ENCODE results near the gene ANKRD52. TPM values are rescaled to one million over a fixed set of nuclear protein-coding genes. Genes with fewer than 3 reads are reported as not detected.

Gene ANKRD52
- total and polyA plus RNA-seq, 2 experiments from 2014 or later: 20.3 to 25.2 TPM

DNA sequence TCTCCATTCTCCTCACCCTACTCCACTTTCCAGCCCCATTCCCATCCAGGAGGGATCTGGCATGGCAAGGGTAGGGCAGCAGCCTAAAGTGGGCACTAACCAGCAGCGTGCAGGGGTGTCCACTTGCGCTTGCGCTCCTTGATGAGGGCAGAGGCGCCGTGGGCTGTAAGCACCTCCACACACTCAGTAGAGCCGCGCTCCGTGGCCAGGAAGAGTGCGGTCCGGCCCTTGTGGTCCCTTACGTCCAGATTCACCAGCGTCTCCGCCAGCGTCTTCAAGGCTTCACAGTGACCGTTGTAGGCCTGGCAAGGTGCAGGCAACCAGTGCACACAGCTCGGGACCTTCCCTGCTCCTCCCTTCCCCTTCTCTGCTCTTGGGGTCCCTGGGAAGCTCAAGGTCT is 10.3 kb downstream of the ANKRD52 start:
- no peak overlapping the region for H2AFZ ChIP-seq
- no peak overlapping the region for H3K27ac ChIP-seq (ENCODE audit: low read depth)
- H3K27me3 ChIP-seq (ENCODE audit: insufficient read depth): no peaks in the 10 kb centered on the region
- Mint-ChIP-seq H3K4me3 (no peak overlapping the region), H3K27me3 (ENCODE audit: insufficient read depth, low read depth, poor library complexity) (peaks cover 7% of the 10 kb centered on the region), H3K4me1 (no peaks in the 10 kb centered on the region), H3K27ac (no peak overlapping the region), H3K36me3 (ENCODE audit: low read depth) (peaks cover 73% of the 10 kb centered on the region), H3K9me3 (no peaks in the 10 kb centered on the region)
- no peak overlapping the region for H3K4me2 ChIP-seq
- peaks cover 4% of the 10 kb centered on the region; the same call in 1 of the 2 replicates for H3F3A ChIP-seq (replicated peaks; ENCODE audit: low read depth)
- H3K4me1 ChIP-seq (ENCODE audit: insufficient read depth): no peaks in the 10 kb centered on the region
- peaks cover 3% of the 10 kb centered on the region; the same call in 1 of the 2 replicates for H4K20me1 ChIP-seq (replicated peaks; ENCODE audit: insufficient read depth)
- no peak for DNase-seq (ENCODE audit: low spot score)
- TF ChIP-seq, protein P1, sequence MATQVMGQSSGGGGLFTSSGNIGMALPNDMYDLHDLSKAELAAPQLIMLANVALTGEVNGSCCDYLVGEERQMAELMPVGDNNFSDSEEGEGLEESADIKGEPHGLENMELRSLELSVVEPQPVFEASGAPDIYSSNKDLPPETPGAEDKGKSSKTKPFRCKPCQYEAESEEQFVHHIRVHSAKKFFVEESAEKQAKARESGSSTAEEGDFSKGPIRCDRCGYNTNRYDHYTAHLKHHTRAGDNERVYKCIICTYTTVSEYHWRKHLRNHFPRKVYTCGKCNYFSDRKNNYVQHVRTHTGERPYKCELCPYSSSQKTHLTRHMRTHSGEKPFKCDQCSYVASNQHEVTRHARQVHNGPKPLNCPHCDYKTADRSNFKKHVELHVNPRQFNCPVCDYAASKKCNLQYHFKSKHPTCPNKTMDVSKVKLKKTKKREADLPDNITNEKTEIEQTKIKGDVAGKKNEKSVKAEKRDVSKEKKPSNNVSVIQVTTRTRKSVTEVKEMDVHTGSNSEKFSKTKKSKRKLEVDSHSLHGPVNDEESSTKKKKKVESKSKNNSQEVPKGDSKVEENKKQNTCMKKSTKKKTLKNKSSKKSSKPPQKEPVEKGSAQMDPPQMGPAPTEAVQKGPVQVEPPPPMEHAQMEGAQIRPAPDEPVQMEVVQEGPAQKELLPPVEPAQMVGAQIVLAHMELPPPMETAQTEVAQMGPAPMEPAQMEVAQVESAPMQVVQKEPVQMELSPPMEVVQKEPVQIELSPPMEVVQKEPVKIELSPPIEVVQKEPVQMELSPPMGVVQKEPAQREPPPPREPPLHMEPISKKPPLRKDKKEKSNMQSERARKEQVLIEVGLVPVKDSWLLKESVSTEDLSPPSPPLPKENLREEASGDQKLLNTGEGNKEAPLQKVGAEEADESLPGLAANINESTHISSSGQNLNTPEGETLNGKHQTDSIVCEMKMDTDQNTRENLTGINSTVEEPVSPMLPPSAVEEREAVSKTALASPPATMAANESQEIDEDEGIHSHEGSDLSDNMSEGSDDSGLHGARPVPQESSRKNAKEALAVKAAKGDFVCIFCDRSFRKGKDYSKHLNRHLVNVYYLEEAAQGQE (IDR thresholded peaks at IDR 0.05; ENCODE audit: unreplicated experiment): no peak
- TF ChIP-seq ZNF331 (CRISPR knock-in tag; IDR thresholded peaks at IDR 0.05; ENCODE audit: low read depth): no peak
- no peak for TF ChIP-seq POLR2AphosphoS5 (IDR thresholded peaks at IDR 0.05; ENCODE audit: low read depth)
- TF ChIP-seq STAT1 (IDR thresholded peaks at IDR 0.05; ENCODE audit: unreplicated experiment): no peak
- TF ChIP-seq ZNF114 (CRISPR knock-in tag; IDR thresholded peaks at IDR 0.05): no peak
- TF ChIP-seq EZH2phosphoT487 (IDR thresholded peaks at IDR 0.05; ENCODE audit: unreplicated experiment): no peak
- no peak for TF ChIP-seq JUNB (IDR thresholded peaks at IDR 0.05; ENCODE audit: unreplicated experiment)
- TF ChIP-seq, protein P2, sequence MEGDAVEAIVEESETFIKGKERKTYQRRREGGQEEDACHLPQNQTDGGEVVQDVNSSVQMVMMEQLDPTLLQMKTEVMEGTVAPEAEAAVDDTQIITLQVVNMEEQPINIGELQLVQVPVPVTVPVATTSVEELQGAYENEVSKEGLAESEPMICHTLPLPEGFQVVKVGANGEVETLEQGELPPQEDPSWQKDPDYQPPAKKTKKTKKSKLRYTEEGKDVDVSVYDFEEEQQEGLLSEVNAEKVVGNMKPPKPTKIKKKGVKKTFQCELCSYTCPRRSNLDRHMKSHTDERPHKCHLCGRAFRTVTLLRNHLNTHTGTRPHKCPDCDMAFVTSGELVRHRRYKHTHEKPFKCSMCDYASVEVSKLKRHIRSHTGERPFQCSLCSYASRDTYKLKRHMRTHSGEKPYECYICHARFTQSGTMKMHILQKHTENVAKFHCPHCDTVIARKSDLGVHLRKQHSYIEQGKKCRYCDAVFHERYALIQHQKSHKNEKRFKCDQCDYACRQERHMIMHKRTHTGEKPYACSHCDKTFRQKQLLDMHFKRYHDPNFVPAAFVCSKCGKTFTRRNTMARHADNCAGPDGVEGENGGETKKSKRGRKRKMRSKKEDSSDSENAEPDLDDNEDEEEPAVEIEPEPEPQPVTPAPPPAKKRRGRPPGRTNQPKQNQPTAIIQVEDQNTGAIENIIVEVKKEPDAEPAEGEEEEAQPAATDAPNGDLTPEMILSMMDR (conservative IDR thresholded peaks at IDR 0.05; ENCODE audit: low read depth in 2 of 2): no peak
- H3K36me3 ChIP-seq (ENCODE audit: insufficient read depth): peaks cover 56% of the 10 kb centered on the region
- ATAC-seq: no peak
- no peaks in the 10 kb centered on the region for H3K9me2 ChIP-seq (ENCODE audit: insufficient read depth)
- no peak overlapping the region for H3K4me3 ChIP-seq
- H3K79me2 ChIP-seq (replicated peaks; ENCODE audit: insufficient read depth): no peaks in the 10 kb centered on the region

- peaks cover 73% of the 10 kb centered on the region for H3K36me3 Mint-ChIP-seq (ENCODE audit: low read depth)
- no peak overlapping the region for H3K27ac ChIP-seq (ENCODE audit: low read depth)
- H3K9me3 Mint-ChIP-seq: no peaks in the 10 kb centered on the region
- no peak for DNase-seq (ENCODE audit: low spot score)
- H3K27ac Mint-ChIP-seq: no peak overlapping the region
- H3K79me2 ChIP-seq (replicated peaks; ENCODE audit: insufficient read depth): no peaks in the 10 kb centered on the region
- no peak overlapping the region for H3K4me2 ChIP-seq
- ATAC-seq: no peak
- H3K4me3 ChIP-seq: no peak overlapping the region
- peaks cover 20% of the 10 kb centered on the region for H3K27me3 Mint-ChIP-seq (ENCODE audit: insufficient read depth, low read depth, poor library complexity)
- H4K20me1 ChIP-seq (replicated peaks; ENCODE audit: insufficient read depth): peaks cover 9% of the 10 kb centered on the region; the same call in 1 of the 2 replicates
- no peaks in the 10 kb centered on the region for H3K4me1 ChIP-seq (ENCODE audit: insufficient read depth)
- no peaks in the 10 kb centered on the region for H3K4me1 Mint-ChIP-seq
- H3K9me2 ChIP-seq (ENCODE audit: insufficient read depth): no peaks in the 10 kb centered on the region
- H3F3A ChIP-seq (replicated peaks; ENCODE audit: low read depth): no peaks in the 10 kb centered on the region; the same call in 1 of the 2 replicates
- H3K27me3 ChIP-seq (ENCODE audit: insufficient read depth): no peaks in the 10 kb centered on the region
- H3K4me3 Mint-ChIP-seq: no peak overlapping the region
- no peak overlapping the region for H2AFZ ChIP-seq
- peaks cover 47% of the 10 kb centered on the region for H3K36me3 ChIP-seq (ENCODE audit: insufficient read depth)
- TF ChIP-seq ZNF462 (CRISPR knock-in tag; IDR thresholded peaks at IDR 0.05) (no peak), EZH2 (IDR thresholded peaks at IDR 0.05; ENCODE audit: low read depth, unreplicated experiment) (no peak), EZH2phosphoT487 (IDR thresholded peaks at IDR 0.05; ENCODE audit: unreplicated experiment) (no peak)
Observed at GRCh38 chr12:56244494-56244893, 13.7 kb downstream of the ANKRD52 start.
